Measurements from ENCODE around the gene BCAS2. TPM values are rescaled to one million over a fixed set of nuclear protein-coding genes. Genes with fewer than 3 reads are reported as not detected.
A peak's percentile ranks its signal among the peaks of the same experiment; 100 is the strongest.

BCAS2 gene
- total RNA-seq, 2 donors from 2014 or later = 19.0 to 31.0 TPM

DNA sequence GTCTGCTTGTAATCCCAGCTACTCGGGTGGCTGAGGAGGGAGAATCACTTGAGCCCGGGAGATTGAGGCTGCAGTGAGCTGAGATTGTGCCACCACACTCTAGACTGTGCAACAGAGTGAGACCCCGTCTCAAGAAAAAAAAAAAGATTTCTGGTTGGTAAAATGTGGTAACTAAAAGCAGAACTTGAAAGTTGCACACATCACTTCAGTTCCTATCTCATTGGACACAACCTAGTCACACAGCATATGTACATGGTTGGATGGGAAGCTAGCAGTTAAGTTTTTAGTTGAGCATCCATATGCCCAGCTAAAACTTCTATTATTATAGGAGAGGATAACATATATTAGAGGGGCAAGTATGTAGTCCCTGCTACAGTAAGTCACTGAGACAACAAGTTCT lies 22.1 kb downstream of the BCAS2 start:
- H3K9me3 ChIP-seq = no peaks in the 10 kb centered on the region
- no peaks in the 10 kb centered on the region for H3K36me3 ChIP-seq
- no peaks in the 10 kb centered on the region for H3K27me3 ChIP-seq (replicated peaks; ENCODE audit: insufficient read depth)
- H3K4me3 ChIP-seq = no peak overlapping the region
- ATAC-seq (ENCODE audit: insufficient number of reproducible peaks, low FRiP score, low read depth) = no peak
- TF ChIP-seq, protein P1, sequence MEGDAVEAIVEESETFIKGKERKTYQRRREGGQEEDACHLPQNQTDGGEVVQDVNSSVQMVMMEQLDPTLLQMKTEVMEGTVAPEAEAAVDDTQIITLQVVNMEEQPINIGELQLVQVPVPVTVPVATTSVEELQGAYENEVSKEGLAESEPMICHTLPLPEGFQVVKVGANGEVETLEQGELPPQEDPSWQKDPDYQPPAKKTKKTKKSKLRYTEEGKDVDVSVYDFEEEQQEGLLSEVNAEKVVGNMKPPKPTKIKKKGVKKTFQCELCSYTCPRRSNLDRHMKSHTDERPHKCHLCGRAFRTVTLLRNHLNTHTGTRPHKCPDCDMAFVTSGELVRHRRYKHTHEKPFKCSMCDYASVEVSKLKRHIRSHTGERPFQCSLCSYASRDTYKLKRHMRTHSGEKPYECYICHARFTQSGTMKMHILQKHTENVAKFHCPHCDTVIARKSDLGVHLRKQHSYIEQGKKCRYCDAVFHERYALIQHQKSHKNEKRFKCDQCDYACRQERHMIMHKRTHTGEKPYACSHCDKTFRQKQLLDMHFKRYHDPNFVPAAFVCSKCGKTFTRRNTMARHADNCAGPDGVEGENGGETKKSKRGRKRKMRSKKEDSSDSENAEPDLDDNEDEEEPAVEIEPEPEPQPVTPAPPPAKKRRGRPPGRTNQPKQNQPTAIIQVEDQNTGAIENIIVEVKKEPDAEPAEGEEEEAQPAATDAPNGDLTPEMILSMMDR (IDR thresholded peaks at IDR 0.05) = no peak
- H3K4me1 ChIP-seq (ENCODE audit: control insufficient read depth in 1 of 2, low read depth in 2 of 2) = no peaks in the 10 kb centered on the region
- H3K27ac ChIP-seq = no peak overlapping the region
- no peak for DNase-seq (ENCODE audit: low spot score)

DNA sequence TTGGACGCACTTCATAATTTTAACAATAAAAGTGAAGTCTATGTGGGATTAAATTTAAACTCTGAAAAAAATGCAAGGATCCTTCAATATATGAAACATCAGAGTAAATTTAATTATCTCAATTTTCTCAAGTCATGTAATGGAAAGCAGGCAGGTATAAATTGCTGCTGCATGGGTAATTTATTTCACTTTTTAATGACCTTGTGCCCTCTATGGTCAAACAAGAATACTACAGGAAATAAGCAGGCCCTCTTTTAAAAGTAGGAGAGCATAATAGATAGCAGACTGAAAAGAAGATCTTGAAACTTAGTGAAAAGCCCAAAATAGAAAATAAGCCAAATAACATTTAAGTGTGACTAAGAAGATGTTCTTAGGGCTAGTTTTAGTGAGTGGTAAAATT lies 22.9 kb downstream of the BCAS2 start:
- Histone ChIP-seq H3K9me3 (no peaks in the 10 kb centered on the region), H3K4me3 (no peak overlapping the region), H3K27ac (no peak overlapping the region), H3K27me3 (replicated peaks; ENCODE audit: insufficient read depth) (no peaks in the 10 kb centered on the region), H3K36me3 (no peaks in the 10 kb centered on the region), H3K4me1 (ENCODE audit: control insufficient read depth in 1 of 2, low read depth in 2 of 2) (no peaks in the 10 kb centered on the region)
- ATAC-seq (ENCODE audit: insufficient number of reproducible peaks, low FRiP score, low read depth) (no peak), DNase-seq (ENCODE audit: low spot score) (no peak)
- TF ChIP-seq, protein P1 (IDR thresholded peaks at IDR 0.05) = peak; percentile 13

DNA sequence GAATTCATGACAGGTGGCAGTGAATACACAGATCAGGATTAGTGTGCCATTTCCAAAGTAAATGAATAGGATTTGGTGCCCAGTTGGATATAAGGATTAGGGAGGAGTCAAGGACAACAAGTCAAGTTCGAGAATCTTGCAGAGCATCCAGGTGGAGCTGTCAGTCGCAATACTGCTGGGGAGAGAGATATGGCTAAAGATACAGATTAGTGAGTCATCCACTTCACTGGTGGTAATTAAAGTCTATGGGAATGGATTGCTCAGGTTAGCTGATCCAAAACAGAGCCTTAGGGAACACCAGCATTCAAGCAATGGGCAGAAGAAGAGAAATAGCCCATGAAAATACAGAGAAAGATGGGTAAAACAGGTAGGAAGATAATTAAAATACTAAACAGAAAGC lies 26.8 kb downstream of the BCAS2 start:
- no peak overlapping the region for H3K27ac ChIP-seq
- no peak for ATAC-seq (ENCODE audit: insufficient number of reproducible peaks, low FRiP score, low read depth)
- TF ChIP-seq, protein P1 (IDR thresholded peaks at IDR 0.05) = no peak
- no peak for DNase-seq (ENCODE audit: low spot score)
- H3K4me1 ChIP-seq (ENCODE audit: control insufficient read depth in 1 of 2, low read depth in 2 of 2) = no peaks in the 10 kb centered on the region
- H3K9me3 ChIP-seq = no peaks in the 10 kb centered on the region
- H3K27me3 ChIP-seq (replicated peaks; ENCODE audit: insufficient read depth) = no peaks in the 10 kb centered on the region
- H3K36me3 ChIP-seq = no peaks in the 10 kb centered on the region
- H3K4me3 ChIP-seq = no peak overlapping the region

DNA sequence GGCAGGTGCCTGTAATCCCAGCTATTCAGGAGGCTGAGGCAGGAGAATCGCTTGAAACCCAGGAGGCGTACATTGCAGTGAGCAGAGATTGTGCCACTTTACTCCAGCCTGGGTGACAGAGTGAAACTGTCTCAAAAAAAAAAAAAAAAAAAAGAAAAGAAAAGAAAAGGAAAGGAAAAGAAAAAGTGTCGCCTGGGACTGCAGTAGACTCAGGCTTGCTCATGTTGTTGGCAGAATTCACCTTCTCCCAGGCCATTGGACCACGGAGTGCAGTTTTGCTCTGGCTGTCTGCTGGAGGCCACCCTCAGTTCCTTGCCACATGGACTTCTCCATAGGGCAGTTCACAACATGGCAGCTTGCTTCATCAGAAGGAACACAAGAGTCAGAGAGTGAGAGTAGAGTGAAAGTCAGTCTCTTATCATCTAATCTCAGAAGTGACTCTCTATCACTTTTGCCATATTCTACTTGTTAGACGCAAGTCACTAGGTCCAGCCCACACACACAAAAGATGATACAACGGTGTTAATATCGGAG lies 29.2 kb downstream of the BCAS2 start:
- Histone ChIP-seq H3K36me3 (no peaks in the 10 kb centered on the region), H3K27ac (no peak overlapping the region), H3K4me3 (no peak overlapping the region), H3K27me3 (replicated peaks; ENCODE audit: insufficient read depth) (no peaks in the 10 kb centered on the region), H3K4me1 (ENCODE audit: control insufficient read depth in 1 of 2, low read depth in 2 of 2) (no peaks in the 10 kb centered on the region), H3K9me3 (no peaks in the 10 kb centered on the region)
- TF ChIP-seq, protein P1 (IDR thresholded peaks at IDR 0.05) = no peak
- DNase-seq (ENCODE audit: low spot score) (no peak), ATAC-seq (ENCODE audit: insufficient number of reproducible peaks, low FRiP score, low read depth) (no peak)

DNA sequence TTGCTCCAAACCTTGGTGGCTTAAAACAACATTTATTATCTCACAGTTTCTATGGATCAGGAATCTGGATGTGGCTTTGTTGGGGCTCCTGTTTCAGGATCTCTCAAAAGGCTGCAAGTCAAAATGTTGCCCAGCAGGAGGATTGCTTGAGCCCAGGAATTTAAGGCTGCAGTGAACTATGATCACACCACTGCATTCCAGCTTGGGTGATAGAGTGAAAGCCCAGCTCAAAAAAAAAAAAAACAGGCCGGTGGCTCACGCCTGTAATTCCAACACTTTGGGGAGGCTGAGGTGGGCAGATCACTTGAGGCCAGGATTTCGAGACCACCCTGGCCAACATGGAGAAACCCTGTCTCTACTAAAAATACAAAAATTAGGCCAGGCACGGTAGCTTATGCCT lies 30.0 kb downstream of the BCAS2 start:
- Histone ChIP-seq H3K36me3 (no peaks in the 10 kb centered on the region), H3K27ac (no peak overlapping the region), H3K9me3 (no peaks in the 10 kb centered on the region), H3K4me1 (ENCODE audit: control insufficient read depth in 1 of 2, low read depth in 2 of 2) (no peaks in the 10 kb centered on the region), H3K27me3 (replicated peaks; ENCODE audit: insufficient read depth) (no peaks in the 10 kb centered on the region), H3K4me3 (no peak overlapping the region)
- TF ChIP-seq, protein P1 (IDR thresholded peaks at IDR 0.05) = no peak
- no peak for DNase-seq (ENCODE audit: low spot score)
- ATAC-seq (ENCODE audit: insufficient number of reproducible peaks, low FRiP score, low read depth) = no peak
